Sigmoid colon (tissue), 3 donors: Measurements from ENCODE around the gene LIPK.

Experiments used
- POLR2A ChIP-seq, 2 donors: fragments of 450-650 bp; IDR thresholded peaks; one replicate each; pipeline ENCODE4 v1.6.1; 2016; ENCODE audit warnings: antibody characterized with exemption in 2 of 2, mild to moderate bottlenecking in 2 of 2, moderate library complexity in 2 of 2
- TF ChIP-seq, protein P1 (sequence below), 4 experiments: fragments of 450-650 bp in 3 of 4; fragments of 200-600 bp in 1 of 4; IDR thresholded peaks; one replicate each; pipeline ENCODE4 v1.5.1; 2016 to 2019; ENCODE audit warnings: antibody characterized with exemption in 4 of 4, mild to moderate bottlenecking in 3 of 4, moderate library complexity in 2 of 4

DNA sequence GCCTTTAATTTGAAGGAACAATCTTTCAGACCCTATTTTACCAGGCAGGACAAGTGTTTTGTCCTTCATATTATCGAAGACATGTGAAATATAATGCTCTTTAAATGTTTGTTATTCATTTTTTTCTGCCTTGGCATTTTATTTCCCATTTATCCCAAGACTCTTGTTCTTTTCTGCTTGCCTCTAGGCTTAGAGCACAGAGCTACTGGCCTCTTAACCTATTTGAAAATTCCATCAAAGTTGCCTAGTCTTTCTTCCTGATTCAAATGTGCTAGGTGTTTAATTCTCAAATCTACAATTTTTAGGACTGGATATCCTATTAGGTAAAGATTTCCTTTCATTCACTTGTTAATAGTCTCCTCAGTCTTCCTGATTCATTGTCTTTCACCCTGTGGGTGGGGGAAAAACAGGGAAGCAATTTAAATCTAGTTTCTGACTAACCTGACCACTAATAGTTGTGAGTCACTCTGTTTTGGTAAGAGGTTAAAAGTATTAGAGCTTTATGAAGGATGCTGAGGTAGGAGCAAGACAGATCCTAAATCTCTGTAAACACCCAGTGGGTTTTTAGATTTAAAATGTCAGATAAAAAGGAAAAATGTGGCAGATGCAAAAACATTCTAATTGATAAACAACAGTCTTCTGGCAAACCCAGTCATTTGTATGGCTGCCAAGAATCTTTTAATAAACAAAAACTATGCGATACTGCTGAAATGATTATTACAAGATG is 1.5 kb downstream of the LIPK start:
- no peak for TF ChIP-seq POLR2A (IDR thresholded peaks at IDR 0.05)
- TF ChIP-seq, protein P1, sequence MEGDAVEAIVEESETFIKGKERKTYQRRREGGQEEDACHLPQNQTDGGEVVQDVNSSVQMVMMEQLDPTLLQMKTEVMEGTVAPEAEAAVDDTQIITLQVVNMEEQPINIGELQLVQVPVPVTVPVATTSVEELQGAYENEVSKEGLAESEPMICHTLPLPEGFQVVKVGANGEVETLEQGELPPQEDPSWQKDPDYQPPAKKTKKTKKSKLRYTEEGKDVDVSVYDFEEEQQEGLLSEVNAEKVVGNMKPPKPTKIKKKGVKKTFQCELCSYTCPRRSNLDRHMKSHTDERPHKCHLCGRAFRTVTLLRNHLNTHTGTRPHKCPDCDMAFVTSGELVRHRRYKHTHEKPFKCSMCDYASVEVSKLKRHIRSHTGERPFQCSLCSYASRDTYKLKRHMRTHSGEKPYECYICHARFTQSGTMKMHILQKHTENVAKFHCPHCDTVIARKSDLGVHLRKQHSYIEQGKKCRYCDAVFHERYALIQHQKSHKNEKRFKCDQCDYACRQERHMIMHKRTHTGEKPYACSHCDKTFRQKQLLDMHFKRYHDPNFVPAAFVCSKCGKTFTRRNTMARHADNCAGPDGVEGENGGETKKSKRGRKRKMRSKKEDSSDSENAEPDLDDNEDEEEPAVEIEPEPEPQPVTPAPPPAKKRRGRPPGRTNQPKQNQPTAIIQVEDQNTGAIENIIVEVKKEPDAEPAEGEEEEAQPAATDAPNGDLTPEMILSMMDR (IDR thresholded peaks at IDR 0.05), result no peak
